ENCODE data around the gene NOX3. TPM values are rescaled to one million over a fixed set of nuclear protein-coding genes. Genes with fewer than 3 reads are reported as not detected.

The NOX3 gene
- total and polyA plus RNA-seq, 2 donors (not counting 3 experiments of a cell fraction or from before 2014, with no cell fraction given), result not detected

GRCh38 chr6:155493694-155494143, 38.1 kb upstream of the NOX3 start:
- no TSS peak for BruUV-seq (replicated peaks)
- Histone ChIP-seq H3K9ac (replicated peaks; ENCODE audit: extremely low read depth, insufficient read depth, low read length) (peak overlapping the region; percentile 83), H4K20me1 (replicated peaks; ENCODE audit: control insufficient read depth, extremely low read depth, insufficient read depth, low read length) (no peaks in the 10 kb centered on the region), H3K9me1 (replicated peaks; ENCODE audit: control insufficient read depth, extremely low read depth, insufficient read depth, low read length) (no peaks in the 10 kb centered on the region), H3K9me3 (replicated peaks; ENCODE audit: control insufficient read depth, insufficient read depth, low read length) (no peaks in the 10 kb centered on the region), H2AFZ (ENCODE audit: low read depth, low read length) (no peak overlapping the region), H3K36me3 (ENCODE audit: control insufficient read depth in 2 of 2, extremely low read depth in 1 of 2, insufficient read depth in 2 of 2, low read length in 2 of 2) (no peaks in the 10 kb centered on the region), H3K27me3 (ENCODE audit: control insufficient read depth in 2 of 2, insufficient read depth in 2 of 2, low read length in 2 of 2) (no peaks in the 10 kb centered on the region), H3K79me2 (ENCODE audit: control insufficient read depth, insufficient read depth, low read length) (no peaks in the 10 kb centered on the region), H3K27ac (ENCODE audit: insufficient read depth, low read depth, low read length) (peak overlapping the region; percentile 96), H3K4me1 (ENCODE audit: control insufficient read depth, extremely low read depth, insufficient read depth, low read length) (peaks cover 26% of the 10 kb centered on the region), H3K4me2 (ENCODE audit: insufficient read depth, low read length) (peak overlapping the region; percentile 64), H3K4me3 (replicated peaks in 1 of 3; ENCODE audit: insufficient read depth in 1 of 3, low read depth in 1 of 3, low read length in 3 of 3) (peak overlapping the region in 1 of 3 experiments; percentile 6)
- peak; percentile 96 for DNase-seq (ENCODE audit: low read depth, low spot score)
- TF ChIP-seq POLR2AphosphoS5 (IDR thresholded peaks at IDR 0.05; ENCODE audit: insufficient read depth, low read depth, low read length) (peak; percentile 77), GATA2 (IDR thresholded peaks at IDR 0.05; ENCODE audit: insufficient read depth, insufficient read length, low read depth, low read length) (no peak), CTCF (IDR thresholded peaks at IDR 0.05; ENCODE audit: extremely low read depth in 1 of 2, insufficient read depth in 1 of 2, low read depth in 1 of 2, low read length in 2 of 2) (no peak), JUN (IDR thresholded peaks at IDR 0.05; ENCODE audit: borderline replicate concordance, insufficient read depth, insufficient read length, low read depth) (peak; percentile 97), EZH2 (IDR thresholded peaks at IDR 0.05; ENCODE audit: borderline replicate concordance, low read depth, low read length, severe bottlenecking) (no peak), MAX (IDR thresholded peaks at IDR 0.05; ENCODE audit: insufficient read depth, insufficient read length) (no peak), FOS (IDR thresholded peaks at IDR 0.05; ENCODE audit: borderline replicate concordance, insufficient read depth, low read length) (peak; percentile 98), MYC (IDR thresholded peaks at IDR 0.05; ENCODE audit: low read depth, low read length) (no peak), POLR2A (IDR thresholded peaks at IDR 0.05; ENCODE audit: low read depth, low read length) (peak; percentile 64)
- ChIA-PET CTCF (interaction anchor here (0.5 to 3.3 kb wide), 5 partner anchors 14 to 710 kb away, joined by 3 to 17 read pairs (median 3); no protein-coding TSS in a partner anchor), POLR2A (no interaction called here)
- dilution Hi-C loops (cut with MboI; ENCODE audit: extremely low pct_ligation_motif_present, low sequenced_read_pairs), result no loop called here
- FAIRE-seq, result peak; percentile 83
- intact Hi-C loops (cut with micrococcal nuclease), result loop anchor here (1.0 to 10.0 kb wide), 4 partner anchors 36 to 309 kb away; partner anchors contain the start of gene TFB1M

All from endothelial cell of umbilical vein (primary cell).